Glutamatergic neuron (in vitro differentiated cells): ENCODE measurements around the gene DPYSL4. TPM values are rescaled to one million over a fixed set of nuclear protein-coding genes. Genes with fewer than 3 reads are reported as not detected.

ENCODE experiments used
- DNase-seq: peaks from one replicate; pipeline ENCODE4 v3.0.0; 2022
- H3K27ac Mint-ChIP-seq: one replicate; pipeline ENCODE4 v1.8.0; 2020; ENCODE audit warnings: mild to moderate bottlenecking, mixed read lengths, inconsistent platforms; ENCODE audit not compliant: unreplicated experiment
- H3K27me3 Mint-ChIP-seq: one replicate; pipeline ENCODE4 v1.8.0; 2020; ENCODE audit warnings: mild to moderate bottlenecking, moderate library complexity, mixed read lengths, inconsistent platforms; ENCODE audit not compliant: unreplicated experiment
- H3K36me3 Mint-ChIP-seq: one replicate; pipeline ENCODE4 v1.8.0; 2020; ENCODE audit warnings: mild to moderate bottlenecking, mixed read lengths, inconsistent platforms; ENCODE audit not compliant: unreplicated experiment
- H3K4me1 Mint-ChIP-seq: one replicate; pipeline ENCODE4 v1.8.0; 2020; ENCODE audit warnings: mild to moderate bottlenecking, low read depth, mixed read lengths, inconsistent platforms; ENCODE audit not compliant: unreplicated experiment
- H3K4me3 Mint-ChIP-seq: one replicate; pipeline ENCODE4 v1.8.0; 2020; ENCODE audit warnings: mild to moderate bottlenecking, mixed read lengths, inconsistent platforms; ENCODE audit not compliant: unreplicated experiment
- H3K9me3 Mint-ChIP-seq: one replicate; pipeline ENCODE4 v1.8.0; 2020; ENCODE audit warnings: mild to moderate bottlenecking, moderate library complexity, mixed read lengths, inconsistent platforms; ENCODE audit not compliant: unreplicated experiment
- total RNA-seq: library from RNA; stranded (reverse); fragmentation: NEBNext Ultra II Directional; extraction: Animal tissue kit (Norgen Biotek cat#: 25700); gene quantifications from one replicate; pipeline ENCODE4 v1.2.1, GENCODE V29; 2021; ENCODE audit not compliant: unreplicated experiment
- TF ChIP-seq, protein P1 (sequence below): fragments of 200-600 bp; sonication (generic); IDR thresholded peaks from one replicate; pipeline ENCODE4 v1.5.0; 2021; ENCODE audit not compliant: partially characterized antibody, unreplicated experiment

DPYSL4 gene
- total RNA-seq, 1 donor from 2014 or later = 402 TPM

DNA sequence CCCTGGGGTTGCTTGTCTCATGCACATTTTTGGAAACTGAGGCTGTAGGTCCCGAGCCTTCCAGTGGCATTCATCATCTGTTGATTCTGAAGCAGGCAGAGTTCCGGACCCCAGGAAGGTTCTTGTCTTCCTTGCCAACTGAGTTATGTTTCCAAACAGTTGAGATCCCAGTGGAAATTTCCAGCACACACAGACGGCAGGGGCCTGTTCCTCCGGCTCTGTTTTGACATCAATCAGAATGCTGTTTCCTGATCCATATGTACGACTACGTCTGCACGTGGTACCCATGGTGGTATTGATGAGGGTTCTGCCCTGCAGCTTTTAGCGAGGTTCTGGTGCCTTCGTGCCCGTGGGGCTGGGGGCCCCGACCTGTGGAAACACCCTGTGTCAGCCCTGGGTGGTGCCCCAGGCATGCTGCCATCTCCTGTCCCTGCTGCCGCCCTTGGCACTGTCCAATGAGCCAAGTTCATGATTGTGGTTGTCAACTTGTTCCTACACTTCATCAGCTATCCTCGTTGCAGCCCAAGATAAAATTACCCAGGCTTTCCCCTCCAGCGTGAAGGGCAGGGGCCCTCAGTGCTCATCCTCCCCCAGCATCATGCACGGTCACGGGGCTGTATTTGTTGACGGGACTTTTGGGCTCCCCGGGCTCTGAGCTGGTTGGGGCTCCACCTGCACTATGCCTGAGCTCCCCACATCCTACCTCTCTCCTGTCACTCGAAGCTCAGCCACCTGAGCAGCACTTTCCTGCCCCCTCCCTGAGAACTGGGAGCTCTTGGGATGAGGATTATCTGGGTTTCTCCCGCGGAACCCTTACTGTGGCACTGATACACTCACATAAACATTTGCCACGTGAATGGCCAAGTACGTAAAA is 7.8 kb upstream of the DPYSL4 start:
- Mint-ChIP-seq H3K4me1 (peaks cover 25% of the 10 kb centered on the region), H3K27me3 (peaks cover 14% of the 10 kb centered on the region), H3K4me3 (no peak overlapping the region), H3K27ac (no peak overlapping the region), H3K9me3 (peaks cover 7% of the 10 kb centered on the region), H3K36me3 (no peaks in the 10 kb centered on the region)
- TF ChIP-seq, protein P1, sequence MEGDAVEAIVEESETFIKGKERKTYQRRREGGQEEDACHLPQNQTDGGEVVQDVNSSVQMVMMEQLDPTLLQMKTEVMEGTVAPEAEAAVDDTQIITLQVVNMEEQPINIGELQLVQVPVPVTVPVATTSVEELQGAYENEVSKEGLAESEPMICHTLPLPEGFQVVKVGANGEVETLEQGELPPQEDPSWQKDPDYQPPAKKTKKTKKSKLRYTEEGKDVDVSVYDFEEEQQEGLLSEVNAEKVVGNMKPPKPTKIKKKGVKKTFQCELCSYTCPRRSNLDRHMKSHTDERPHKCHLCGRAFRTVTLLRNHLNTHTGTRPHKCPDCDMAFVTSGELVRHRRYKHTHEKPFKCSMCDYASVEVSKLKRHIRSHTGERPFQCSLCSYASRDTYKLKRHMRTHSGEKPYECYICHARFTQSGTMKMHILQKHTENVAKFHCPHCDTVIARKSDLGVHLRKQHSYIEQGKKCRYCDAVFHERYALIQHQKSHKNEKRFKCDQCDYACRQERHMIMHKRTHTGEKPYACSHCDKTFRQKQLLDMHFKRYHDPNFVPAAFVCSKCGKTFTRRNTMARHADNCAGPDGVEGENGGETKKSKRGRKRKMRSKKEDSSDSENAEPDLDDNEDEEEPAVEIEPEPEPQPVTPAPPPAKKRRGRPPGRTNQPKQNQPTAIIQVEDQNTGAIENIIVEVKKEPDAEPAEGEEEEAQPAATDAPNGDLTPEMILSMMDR = no peak
- DNase-seq = no peak

DNA sequence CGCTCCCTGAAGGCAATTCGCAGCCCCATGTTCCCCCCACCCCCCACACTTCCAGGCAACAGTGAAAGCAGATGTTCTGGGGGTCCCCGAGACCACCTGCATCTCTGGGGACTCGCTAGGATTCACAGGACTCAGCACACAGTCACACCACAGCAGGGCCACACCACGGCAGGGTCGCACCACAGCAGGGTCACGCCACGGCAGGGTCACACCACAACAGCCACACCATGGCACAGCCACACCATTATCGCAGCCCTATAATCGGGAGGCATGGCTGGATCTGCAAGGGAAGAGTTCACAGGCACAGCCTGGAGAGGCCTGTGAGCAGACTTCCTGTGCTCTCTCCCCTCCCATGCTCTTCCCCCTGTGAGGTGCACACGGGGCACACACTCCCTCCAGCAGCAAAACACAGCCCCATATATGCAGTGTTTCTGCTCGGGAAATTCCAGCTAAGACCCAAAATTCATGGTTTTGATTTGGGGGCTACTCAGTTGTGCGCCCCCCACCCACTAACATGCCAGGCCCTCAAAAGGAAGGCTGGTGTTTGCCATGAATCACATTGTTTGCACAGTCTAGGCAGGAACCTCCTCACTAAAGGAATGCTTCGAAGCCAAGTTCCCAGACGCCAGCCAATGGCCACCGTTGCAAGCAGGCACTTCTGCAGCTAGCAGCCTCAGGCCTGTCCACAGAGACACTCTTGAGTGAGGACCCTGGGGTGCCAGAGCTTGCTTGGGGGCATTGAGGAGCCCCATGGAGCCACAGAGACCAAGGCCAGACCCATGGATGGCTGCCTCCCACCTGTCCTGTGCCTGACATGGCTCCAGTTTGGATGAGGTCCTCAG is 7.0 kb upstream of the DPYSL4 start:
- peak; percentile 8 for DNase-seq
- TF ChIP-seq, protein P1 = no peak
- peaks cover 25% of the 10 kb centered on the region for H3K4me1 Mint-ChIP-seq
- H3K27ac Mint-ChIP-seq = no peak overlapping the region
- H3K9me3 Mint-ChIP-seq = peaks cover 9% of the 10 kb centered on the region
- no peaks in the 10 kb centered on the region for H3K36me3 Mint-ChIP-seq
- H3K4me3 Mint-ChIP-seq = no peak overlapping the region
- peaks cover 18% of the 10 kb centered on the region for H3K27me3 Mint-ChIP-seq

DNA sequence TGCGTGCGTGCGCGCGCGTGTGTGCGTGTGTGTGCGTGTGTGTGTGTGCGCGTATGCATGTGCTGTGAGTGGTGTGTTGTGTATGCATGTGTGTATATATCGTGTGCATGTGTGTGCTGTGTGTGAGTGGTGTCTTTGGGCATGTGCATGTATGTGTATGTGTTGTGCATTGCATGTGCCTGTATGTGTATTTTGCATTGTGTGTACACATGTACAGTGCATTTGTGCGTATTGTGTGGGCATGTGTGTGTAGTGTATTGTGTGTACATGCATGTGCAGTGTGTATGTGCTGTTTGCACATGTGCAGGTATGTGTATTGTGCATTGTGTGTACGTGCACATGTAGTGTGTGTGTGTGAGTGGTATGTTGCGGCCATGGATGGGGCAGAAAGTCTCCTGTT is 6.0 kb upstream of the DPYSL4 start:
- DNase-seq = no peak
- H3K27ac Mint-ChIP-seq = no peak overlapping the region

DNA sequence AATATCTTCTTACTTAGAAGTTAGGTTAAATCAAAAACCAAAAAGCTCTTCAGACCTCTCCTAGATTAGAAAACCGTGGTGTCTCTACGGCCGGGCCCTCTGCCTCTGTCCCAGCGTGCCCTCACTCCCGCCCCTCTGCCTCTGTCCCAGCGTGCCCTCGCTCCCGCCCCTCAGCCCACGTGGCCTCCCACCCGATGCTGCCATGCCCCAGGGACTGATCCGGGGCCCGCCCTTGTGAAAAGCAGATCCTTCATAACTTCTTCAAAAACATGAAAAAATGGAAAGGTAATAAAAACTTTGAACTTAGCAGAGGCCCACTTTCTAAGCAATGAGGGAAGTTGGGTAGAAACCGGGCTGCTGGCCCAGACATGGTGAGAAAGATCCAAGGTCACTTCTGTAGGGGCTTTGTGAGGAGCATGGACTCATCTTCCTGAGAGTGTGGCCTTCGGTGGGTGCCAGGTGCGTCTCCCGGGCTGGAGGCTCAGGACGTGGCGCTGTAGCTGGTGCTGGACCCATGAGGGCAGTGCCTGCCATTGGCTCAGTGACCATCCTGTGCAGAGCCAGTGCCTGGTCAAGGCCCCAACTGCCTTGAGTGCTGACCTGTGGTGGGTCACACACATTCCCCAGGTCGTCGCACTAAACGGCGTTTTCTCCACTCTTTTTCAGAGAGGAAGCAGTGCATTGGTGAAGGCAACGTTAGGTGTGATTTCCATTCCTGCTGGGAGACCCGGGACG is 4.9 kb upstream of the DPYSL4 start:
- Mint-ChIP-seq H3K27ac (no peak overlapping the region), H3K4me3 (no peak overlapping the region), H3K36me3 (no peaks in the 10 kb centered on the region), H3K27me3 (peaks cover 18% of the 10 kb centered on the region), H3K4me1 (peaks cover 12% of the 10 kb centered on the region), H3K9me3 (peaks cover 9% of the 10 kb centered on the region)
- TF ChIP-seq, protein P1 = no peak
- DNase-seq = peak; percentile 11

More for the DNA sequence above, 6.0 kb upstream of the DPYSL4 start:
- peaks cover 23% of the 10 kb centered on the region for H3K4me1 Mint-ChIP-seq
- peaks cover 20% of the 10 kb centered on the region for H3K27me3 Mint-ChIP-seq
- no peak overlapping the region for H3K4me3 Mint-ChIP-seq
- no peaks in the 10 kb centered on the region for H3K36me3 Mint-ChIP-seq
- H3K9me3 Mint-ChIP-seq = peaks cover 12% of the 10 kb centered on the region
- TF ChIP-seq, protein P1 = no peak
